ENCODE results near the gene ALG14.

DNA sequence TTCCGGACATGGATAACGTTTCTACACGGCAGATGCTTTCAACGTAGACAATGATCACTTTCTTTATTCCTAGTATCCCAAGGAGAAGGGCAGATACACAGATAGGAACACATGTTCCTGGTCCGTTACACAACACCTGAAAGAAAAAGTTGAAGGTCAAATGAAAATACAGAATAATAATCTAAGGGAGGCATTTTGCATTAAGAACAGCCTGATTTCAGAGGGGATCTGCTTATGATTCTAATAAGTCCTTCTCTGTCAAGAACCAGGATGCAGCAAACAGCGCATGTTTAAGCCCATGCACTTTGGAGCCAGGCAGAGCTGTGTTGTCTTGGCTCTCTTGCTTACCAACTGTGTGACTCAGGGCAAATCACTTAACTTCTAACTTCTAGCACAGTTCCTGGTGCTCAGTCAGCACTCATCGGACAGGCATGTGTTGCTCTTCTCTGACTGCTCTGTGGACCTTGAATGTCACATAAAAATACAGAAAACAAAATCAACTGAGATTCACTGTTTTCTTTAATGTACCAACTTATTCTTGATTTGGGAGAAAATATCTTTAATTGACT, 89.5 kb downstream of the ALG14 start:
- no peak for TF ChIP-seq EZH2 (IDR thresholded peaks at IDR 0.05; ENCODE audit: borderline replicate concordance, low read depth, low read length, severe bottlenecking)
- TF ChIP-seq, protein P1, sequence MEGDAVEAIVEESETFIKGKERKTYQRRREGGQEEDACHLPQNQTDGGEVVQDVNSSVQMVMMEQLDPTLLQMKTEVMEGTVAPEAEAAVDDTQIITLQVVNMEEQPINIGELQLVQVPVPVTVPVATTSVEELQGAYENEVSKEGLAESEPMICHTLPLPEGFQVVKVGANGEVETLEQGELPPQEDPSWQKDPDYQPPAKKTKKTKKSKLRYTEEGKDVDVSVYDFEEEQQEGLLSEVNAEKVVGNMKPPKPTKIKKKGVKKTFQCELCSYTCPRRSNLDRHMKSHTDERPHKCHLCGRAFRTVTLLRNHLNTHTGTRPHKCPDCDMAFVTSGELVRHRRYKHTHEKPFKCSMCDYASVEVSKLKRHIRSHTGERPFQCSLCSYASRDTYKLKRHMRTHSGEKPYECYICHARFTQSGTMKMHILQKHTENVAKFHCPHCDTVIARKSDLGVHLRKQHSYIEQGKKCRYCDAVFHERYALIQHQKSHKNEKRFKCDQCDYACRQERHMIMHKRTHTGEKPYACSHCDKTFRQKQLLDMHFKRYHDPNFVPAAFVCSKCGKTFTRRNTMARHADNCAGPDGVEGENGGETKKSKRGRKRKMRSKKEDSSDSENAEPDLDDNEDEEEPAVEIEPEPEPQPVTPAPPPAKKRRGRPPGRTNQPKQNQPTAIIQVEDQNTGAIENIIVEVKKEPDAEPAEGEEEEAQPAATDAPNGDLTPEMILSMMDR (IDR thresholded peaks at IDR 0.05; ENCODE audit: extremely low read depth in 1 of 2, insufficient read depth in 1 of 2, low read depth in 1 of 2, low read length in 2 of 2), result no peak
- no peak for TF ChIP-seq POLR2A (IDR thresholded peaks at IDR 0.05; ENCODE audit: low read depth, low read length)
- no peak for TF ChIP-seq GATA2 (IDR thresholded peaks at IDR 0.05; ENCODE audit: insufficient read depth, insufficient read length, low read depth, low read length)
- no peak for TF ChIP-seq JUN (IDR thresholded peaks at IDR 0.05; ENCODE audit: borderline replicate concordance, insufficient read depth, insufficient read length, low read depth)
- no peak for TF ChIP-seq POLR2AphosphoS5 (IDR thresholded peaks at IDR 0.05; ENCODE audit: insufficient read depth, low read depth, low read length)
- TF ChIP-seq, protein P2, sequence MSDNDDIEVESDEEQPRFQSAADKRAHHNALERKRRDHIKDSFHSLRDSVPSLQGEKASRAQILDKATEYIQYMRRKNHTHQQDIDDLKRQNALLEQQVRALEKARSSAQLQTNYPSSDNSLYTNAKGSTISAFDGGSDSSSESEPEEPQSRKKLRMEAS (IDR thresholded peaks at IDR 0.05; ENCODE audit: insufficient read depth, insufficient read length), result no peak
- TF ChIP-seq MYC (IDR thresholded peaks at IDR 0.05; ENCODE audit: low read depth, low read length), result no peak

Data from endothelial cell of umbilical vein (primary cell).